NCI-H774 (cell line): ENCODE results near the gene SMARCD1.
"Not testable (repeated sequence)": the region's sequence is repeated elsewhere in the genome, so short reads cannot be mapped to it uniquely, and the experiment has no call there.

Experiments used
- DNase-seq: peaks from one replicate; lab custom pipeline; 2025; lab: John Stamatoyannopoulos, UW

Gene SMARCD1

DNA sequence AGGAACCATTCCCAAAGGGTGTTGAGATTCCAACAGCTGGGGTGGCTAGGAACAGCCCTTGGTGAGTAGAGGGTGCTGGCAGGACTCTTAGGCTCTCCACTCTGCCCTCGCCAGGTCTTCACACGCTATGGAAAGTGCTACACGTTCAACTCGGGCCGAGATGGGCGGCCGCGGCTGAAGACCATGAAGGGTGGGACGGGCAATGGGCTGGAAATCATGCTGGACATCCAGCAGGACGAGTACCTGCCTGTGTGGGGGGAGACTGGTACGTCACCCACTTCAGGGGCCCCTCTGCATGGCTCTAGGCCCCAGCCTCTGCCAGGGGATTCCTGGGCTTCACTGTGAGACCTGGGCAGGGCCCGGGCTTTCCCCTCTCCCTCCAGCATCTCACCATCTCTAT, 8.0 kb upstream of the SMARCD1 start:
- DNase-seq, result no peak

DNA sequence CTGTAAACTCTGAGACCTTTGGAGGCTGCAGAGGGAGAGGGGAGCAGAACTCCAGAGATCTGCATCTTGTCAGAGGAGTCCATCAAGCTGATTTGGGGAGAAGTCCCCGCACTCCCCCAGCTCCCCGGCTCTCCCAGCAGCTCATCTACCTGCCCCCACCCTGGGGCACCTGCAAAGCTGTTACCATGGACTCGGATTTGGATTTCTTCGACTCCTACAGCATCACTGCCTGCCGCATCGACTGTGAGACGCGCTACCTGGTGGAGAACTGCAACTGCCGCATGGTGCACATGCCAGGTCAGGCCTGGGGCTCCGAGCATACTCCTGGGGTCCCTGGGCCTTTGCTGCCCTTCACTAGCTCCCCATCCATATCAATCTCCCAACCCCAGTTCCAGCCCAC, 6.9 kb upstream of the SMARCD1 start:
- DNase-seq, result no peak

DNA sequence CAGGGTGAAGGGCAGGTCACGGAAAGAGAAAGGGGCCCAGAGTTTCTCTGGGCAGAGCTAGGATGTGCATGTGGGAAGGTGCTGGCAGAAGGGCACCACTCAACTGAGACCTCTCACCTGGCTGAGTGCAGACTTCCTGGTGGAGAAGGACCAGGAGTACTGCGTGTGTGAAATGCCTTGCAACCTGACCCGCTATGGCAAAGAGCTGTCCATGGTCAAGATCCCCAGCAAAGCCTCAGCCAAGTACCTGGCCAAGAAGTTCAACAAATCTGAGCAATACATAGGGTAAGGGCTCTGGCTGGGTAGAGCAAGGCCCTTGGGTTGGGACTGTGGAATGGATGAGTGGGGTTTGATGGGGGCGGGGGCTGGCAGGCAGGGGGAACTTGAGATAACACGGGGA, 5.4 kb upstream of the SMARCD1 start:
- no peak for DNase-seq

DNA sequence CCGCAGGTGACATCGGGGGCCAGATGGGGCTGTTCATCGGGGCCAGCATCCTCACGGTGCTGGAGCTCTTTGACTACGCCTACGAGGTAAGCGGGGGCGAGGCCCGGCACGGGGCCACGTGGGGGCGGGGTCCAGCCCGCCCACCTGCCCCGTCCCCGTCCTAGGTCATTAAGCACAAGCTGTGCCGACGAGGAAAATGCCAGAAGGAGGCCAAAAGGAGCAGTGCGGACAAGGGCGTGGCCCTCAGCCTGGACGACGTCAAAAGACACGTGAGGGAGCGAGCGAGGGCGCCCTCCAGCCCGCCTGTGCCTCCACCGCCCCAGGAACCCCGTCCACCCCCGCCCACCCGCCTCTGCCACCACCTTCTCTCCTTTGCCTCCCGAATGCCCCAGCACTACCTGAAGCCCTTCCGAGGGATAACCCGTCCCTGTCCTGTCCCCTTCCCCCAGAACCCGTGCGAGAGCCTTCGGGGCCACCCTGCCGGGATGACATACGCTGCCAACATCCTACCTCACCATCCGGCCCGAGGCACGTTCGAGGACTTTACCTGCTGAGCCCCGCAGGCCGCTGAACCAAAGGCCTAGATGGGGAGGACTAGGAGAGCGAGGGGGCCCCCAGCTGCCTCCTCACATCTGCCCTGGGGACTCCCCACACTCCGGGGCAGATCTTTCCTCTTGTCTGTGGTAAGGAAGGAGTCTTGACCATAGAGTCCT, 3.9 kb upstream of the SMARCD1 start:
- no peak for DNase-seq

DNA sequence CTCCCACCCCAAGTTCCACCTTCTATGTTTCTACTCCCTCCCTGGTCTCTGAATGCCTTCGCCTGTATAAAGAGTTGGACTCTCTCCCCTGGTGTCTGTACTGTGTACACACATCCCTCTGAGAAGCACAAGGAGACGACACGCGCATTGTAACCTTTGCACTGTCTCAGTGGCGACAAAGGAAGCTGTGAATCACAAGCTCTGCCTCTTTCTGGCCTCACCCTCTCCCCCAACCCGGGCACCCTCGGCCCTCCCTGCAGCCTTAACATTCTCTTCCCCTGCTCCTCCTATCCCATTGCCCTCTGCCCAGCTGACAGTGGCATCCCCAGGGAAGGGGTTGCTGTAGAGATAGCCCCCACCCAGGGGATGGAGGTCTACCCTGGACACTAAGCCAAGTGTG, 2.5 kb upstream of the SMARCD1 start:
- DNase-seq, result no peak

DNA sequence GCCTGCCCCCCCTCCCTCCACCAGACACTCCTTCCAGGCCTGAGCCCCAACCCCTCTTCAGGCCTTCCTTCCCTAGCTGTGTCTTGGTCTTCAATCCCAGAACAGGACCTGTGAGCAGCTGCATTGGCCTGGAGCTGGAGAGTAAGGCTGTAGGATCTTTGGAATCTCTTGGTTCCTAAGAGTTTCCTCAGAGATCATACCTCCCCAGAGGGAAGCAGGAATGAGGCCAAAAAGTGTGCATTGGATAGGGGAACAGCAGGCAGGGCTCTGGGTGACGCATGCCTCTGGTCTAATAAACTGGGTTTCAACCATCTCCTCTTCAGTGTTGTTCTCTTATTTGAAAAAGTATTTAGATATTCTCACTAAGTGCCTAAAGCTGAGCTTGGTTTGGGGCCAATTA, 1.8 kb upstream of the SMARCD1 start:
- DNase-seq, result no peak

DNA sequence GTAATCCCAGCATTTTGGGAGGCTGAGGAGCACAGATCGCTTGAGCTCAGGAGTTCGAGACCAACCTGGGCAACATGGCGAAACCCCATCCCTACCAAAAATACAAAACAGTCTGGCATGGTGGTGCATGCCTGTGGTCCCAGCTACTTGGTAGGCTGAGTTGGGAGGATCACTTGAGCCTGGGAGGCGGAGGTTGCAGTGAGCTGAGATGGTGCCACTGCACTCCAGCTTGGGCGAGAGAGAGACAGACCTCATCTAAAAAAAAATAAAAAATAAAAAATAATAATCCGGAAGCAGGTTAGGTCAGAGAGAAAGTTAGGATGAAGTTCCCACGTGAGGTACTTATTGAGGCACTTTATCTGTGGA, 750 bp upstream of the SMARCD1 start:
- DNase-seq, result not testable (repeated sequence)

DNA sequence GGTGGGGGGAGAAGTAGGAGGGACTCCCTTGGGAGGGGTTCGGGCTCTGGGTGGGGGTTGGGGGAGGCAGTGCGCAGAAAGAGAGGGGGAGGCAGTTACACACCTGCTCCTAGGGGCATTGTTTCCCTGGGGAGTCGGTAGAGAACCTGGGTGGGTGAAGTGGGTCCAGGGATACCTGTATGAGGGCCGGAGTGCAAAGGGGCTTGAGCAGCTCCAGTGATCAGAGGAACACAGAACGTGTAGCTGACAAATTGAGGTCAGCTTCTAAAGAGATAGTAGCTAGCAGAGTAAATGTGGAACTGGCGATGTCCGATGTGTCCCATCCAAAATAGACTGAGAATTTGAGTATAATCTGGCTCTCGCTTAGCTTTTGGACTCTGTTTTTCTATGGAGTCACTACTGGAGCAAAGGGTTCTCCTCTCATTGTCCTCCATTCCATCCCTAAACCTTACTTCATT, 502 bp downstream of the SMARCD1 start:
- no peak for DNase-seq

DNA sequence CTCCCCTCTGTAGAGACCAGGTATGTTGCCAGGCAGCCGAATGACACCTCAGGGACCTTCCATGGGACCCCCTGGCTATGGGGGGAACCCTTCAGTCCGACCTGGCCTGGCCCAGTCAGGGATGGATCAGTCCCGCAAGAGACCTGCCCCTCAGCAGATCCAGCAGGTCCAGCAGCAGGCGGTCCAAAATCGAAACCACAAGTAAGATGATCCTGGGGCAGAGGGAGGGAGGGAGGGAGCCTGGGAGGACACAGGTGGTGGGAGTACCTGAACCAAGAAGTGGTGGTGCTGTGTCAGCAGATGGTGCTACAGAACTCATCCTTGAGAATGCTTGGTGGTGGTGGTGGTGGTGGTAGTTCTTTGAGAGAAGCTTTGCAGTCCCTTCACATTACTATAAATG, 1.0 kb downstream of the SMARCD1 start:
- DNase-seq, result no peak

DNA sequence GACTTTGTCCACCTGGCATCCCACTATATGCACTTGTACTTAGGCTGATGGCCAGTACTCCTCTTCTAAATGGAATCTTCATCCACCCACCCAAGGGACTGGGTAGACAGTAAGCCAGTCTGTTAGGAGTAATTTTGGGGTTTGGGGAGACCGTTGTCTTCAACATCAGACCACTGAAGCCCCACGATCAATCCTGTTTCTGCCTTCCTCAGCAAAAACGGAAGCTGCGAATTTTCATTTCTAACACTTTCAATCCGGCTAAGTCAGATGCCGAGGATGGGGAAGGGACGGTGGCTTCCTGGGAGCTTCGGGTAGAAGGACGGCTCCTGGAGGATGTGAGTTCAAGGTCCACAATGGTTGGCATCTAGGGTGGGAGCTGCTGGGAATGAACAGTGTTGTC, 2.0 kb downstream of the SMARCD1 start:
- DNase-seq, result no peak

DNA sequence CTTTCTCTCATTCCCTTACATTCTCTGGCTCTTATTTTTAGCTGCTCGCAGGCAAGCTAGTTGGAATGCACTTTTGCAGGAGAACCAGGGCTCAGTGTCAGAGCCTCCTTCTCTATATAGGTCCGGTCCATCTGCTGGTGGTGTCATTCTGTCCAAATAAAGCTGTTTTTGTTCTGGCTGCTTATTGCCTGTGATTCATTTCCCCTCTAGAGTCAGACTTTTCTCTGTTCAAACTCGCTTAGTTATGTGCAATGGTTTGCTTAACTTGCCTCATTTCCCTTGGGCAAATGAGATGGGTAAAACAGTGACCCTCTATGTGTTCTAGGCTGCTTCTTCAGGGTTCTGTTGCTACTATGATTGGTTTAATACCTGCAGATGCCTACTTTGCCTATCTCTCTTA, 2.9 kb downstream of the SMARCD1 start:
- DNase-seq, result no peak

DNA sequence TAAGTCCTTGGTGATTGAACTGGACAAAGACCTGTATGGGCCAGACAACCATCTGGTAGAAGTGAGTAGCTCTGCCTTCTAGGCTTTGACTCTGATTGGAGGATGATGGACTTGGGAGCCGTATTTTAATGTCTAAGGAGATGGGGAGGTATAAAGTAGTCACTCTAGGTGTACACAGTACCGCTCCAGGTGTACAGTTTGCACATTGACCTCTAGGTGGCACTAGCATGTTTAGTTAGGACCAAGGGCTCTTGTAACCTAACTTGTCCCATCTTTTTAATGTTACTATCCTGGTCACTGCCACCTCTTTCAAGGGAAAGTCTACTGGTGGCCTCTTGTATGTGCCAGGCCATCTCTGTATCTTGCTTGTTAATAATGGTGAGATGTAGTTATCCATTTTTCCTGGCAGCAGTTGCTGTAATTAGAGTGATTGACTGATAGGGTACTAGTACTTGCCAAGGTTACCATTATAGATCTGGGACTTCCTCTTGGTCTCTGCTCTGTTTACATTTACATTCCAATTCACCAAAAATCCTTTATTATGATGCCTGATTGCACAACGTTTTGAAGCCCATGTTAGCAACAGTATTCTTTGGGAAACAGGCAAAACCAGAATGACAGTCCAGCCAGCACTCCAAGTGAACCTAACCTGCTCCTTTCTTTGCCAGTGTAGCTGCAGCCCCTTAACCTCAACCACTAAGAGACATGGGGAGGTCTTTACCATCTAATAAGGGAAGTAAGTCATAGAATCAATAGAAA, 3.6 kb downstream of the SMARCD1 start:
- DNase-seq, result peak; percentile 52

DNA sequence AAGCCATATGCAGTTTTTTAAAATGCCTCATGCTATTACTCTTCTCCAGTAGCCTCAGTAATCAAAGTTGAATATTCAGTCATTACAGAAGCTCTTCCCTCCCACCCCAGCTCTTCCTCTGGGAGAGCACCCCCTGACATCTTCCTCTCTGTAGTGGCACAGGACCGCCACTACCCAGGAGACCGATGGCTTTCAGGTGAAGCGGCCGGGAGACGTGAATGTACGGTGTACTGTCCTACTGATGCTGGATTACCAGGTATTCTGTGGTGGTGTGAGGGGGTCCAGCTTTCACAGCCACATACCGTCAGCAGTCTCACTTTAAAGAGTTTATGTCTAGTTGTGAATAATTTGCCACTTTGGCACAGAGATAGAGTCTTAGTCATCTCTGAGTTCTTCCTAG, 4.6 kb downstream of the SMARCD1 start:
- no peak for DNase-seq

DNA sequence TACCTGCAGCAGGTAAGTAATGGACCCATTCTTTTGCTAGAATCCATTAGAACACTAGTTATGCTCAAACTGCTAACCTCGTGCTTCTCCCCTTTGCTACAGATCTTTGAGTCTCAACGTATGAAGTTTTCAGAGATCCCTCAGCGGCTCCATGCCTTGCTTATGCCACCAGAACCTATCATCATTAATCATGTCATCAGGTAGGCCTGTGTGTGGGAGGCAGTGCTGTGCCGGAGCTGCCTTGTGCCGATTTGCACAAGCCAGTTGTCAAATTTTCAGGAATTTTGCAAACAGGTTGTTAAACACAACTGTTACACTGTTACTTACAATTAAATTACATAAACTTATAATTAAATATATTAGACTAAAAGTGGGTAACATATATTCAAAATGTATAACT, 5.2 kb downstream of the SMARCD1 start:
- no peak for DNase-seq

DNA sequence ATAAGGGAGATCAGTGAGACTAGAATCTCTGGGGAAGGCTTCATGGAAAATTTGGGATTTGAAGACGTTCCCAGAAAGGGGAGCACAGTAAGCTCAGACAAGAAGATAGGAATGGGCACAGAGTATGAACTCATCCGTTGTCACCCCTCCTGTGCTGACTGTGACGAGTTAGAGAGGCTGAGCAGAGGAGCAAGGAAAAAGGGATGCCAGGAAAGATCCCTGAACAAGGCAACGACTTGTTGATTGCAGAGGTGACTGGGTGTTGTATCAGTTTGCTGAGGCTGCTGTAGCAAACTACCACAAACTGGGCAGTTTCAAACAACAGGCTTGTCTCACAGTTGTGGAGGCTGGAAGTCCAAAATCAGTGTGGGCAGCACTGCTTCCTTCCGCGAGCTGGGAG, 12.8 kb downstream of the SMARCD1 start:
- DNase-seq, result no peak

DNA sequence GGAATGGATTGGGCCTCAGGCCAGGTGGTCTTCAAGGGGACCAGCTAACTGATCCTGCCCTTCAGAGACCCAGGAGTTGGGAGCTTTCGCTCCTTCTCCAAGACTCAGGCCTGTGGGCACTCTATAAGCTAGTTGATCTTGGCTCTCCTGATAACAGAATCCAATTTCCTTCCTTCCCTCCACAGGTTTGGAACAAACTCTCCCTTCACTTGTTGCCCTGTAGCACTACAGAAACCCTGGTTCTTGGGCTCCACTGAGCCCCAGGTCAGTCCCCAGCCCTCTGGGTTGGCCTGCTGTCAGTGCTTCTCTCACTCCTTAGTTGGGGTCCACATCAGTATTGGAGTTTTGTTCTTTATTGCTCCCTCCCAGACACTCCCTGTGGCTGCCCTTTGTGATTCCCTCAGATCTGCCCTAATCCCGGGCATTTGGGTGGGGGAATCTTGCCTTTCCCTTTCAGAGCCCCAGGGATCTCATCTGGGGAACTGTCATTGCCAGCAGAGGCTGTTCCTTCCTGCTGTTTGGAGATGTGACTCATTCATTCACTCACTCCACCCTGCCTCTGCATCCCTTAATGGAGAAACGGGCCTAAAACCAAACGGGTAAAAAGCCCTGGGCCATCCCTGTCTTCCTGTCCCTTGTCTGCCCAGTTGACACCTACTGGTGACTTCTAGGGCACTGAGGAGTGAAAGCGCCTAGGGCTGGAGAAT, 14.3 kb downstream of the SMARCD1 start:
- DNase-seq, result no peak

DNA sequence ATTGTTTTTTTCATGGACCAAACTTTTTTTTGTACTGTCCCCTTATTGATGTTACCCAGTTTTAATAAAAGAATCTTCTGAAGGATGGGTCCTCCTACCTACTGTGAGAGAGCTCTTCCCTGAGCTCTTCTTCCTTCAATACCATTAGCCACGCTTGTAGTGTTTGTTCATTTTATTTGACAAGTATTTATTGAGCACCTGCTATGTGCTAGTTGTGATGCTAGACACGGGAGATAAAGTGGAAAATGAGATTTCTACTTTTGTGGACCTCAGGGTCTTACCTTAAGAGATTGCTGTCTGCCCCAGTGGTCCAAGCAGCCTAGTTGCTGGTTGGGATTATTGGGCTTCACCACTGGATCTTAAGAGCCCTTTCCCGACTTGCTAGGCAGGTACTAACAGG, 15.4 kb downstream of the SMARCD1 start:
- no peak for DNase-seq

DNA sequence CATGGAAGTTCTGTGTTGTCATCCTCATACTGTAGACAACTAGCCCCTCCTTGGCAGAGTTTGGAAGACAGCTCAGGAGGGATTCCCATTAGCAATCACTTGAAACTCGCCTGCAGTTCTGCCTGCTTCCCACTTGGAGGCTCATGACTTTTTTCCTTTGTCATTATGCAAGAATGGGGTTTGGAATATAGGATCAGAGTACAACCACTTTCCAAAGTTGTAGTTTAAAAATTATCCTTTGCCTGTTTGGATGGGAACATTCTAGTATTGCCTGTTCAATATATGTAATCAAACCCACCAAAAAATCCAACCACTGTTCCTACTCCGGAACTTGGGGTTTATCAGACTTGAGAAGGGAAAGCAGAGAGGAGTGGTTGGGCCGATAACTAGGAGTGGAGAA, 16.5 kb downstream of the SMARCD1 start:
- DNase-seq, result no peak

DNA sequence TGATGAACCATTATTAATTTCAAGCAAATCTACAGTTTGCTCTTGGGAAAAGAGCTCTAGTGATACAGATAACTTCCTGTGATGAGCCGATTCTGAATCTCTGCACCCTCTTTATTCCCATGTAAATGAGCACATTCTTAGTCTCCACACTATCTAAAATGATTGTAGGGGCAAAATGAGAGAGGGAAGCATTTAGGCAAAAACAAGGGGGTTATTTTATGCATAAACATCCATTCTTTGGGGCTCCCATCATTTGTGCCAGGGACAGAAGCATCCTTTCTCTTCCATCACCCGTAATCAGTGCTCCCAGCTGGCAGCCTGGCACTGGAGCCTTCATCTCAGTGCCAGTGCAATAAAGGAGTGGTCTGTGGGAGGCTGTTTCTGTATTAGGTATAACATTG, 17.0 kb downstream of the SMARCD1 start:
- no peak for DNase-seq

DNA sequence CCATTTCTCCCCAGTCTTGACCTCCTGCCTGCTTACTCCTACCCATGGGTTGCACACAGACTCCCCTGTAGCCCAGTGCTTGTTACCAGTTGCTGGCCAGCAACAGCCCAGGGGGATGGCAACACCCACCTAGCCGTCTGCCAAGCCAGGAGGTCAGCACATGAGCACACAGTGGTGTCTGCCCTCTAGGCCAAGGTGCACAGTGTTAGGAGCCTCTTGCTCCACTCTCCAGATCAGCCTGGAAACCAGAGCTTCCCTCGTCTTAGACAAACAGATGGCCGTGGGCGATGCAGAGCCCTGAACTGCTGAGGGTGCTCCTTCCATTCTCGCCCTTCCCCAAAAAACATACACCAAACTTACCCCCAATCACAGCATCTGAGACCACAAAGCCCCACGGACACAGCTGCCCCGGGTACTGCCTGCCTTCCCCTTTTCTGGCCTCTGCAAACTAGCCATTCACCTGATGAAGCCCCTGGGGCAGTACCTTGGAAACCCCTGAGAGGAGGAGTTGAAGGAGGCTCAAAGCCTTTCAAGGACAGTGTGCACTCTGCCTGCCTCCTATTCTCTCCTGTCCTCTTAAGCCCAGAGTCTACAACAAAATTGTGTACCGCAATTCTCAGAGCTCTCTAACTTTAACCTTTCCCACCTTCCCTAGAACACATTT, 17.6 kb downstream of the SMARCD1 start:
- no peak for DNase-seq

DNA sequence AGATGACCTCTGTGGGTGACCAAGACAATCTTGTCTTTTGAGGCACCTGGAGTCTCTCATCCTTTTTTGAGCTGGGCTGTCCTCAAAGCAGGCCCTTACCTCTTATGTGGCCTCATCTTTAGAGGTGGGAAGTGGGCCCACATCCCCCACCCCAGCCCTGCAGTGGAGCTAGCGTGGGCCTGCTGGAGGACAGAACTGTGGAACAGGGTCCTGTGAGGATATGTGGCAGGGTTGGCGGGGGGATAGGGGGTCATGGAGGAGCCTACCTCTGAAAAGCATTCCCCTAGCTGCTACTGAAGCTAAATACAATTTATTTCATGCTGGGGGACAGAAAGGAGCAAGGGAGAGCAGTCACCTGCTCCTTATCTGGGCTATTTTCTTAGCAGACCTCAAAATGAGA, 18.2 kb downstream of the SMARCD1 start:
- DNase-seq, result no peak

DNA sequence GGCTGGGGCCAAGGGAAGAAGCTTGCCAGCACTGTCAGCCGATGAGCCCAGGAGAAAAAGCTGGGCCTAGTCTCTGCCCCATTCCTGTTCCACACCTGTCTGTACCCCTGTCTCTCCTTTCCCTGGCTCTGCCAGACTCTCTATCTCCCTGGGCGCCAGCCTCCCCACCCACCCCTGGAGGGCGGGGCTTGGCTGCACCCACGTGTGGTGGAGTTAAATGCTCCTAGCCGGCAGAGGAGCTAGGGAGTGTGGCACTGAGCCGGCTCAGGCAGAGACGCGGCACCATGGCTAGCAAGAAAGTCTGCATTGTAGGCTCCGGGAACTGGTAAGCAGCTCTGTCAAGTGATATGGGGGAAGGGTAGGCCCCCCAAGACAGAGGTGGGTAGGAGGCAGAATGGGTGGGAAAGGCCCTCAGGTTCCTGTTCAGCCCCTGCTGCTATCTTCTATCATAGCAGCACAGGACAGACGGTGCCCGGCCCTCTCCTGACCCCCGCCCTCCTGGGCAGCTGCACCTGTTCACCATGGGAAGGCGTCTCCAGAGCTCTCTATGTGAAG, 18.7 kb downstream of the SMARCD1 start, which contains the start of gene GPD1:
TSS of gene GPD1 (plus strand) at position 242 of the 555 bp plus-strand sequence. CDS start at position 285, 43 bp downstream.
- DNase-seq, result peak; percentile 79
